ENCODE results near the gene CYTH1.

DNA sequence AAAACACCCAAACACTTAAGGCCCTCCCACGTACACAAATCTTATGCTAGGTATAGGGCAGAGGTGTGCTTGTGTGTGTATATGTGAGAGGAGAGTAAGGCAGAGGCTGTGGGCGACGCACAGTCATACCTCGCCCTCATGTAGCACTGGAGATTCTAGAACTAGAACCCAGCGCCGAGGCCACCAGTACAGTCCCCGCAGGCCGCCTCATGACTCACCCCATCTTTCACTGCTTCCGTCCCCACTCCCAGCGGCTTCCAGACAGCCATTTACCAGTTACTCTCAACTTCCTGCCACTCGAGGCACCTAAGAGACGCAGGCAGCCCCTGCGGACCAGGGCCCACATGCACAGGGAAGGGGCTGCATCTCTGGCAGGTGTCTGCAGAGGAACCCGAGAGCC is 23.2 kb upstream of the CYTH1 start:
- TF ChIP-seq, protein P1, sequence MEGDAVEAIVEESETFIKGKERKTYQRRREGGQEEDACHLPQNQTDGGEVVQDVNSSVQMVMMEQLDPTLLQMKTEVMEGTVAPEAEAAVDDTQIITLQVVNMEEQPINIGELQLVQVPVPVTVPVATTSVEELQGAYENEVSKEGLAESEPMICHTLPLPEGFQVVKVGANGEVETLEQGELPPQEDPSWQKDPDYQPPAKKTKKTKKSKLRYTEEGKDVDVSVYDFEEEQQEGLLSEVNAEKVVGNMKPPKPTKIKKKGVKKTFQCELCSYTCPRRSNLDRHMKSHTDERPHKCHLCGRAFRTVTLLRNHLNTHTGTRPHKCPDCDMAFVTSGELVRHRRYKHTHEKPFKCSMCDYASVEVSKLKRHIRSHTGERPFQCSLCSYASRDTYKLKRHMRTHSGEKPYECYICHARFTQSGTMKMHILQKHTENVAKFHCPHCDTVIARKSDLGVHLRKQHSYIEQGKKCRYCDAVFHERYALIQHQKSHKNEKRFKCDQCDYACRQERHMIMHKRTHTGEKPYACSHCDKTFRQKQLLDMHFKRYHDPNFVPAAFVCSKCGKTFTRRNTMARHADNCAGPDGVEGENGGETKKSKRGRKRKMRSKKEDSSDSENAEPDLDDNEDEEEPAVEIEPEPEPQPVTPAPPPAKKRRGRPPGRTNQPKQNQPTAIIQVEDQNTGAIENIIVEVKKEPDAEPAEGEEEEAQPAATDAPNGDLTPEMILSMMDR (tag by site-specific recombination; IDR thresholded peaks at IDR 0.05), result no peak
- TF ChIP-seq TRIM28 (IDR thresholded peaks at IDR 0.05; ENCODE audit: borderline replicate concordance, low read length), result no peak
- TF ChIP-seq, protein P2, sequence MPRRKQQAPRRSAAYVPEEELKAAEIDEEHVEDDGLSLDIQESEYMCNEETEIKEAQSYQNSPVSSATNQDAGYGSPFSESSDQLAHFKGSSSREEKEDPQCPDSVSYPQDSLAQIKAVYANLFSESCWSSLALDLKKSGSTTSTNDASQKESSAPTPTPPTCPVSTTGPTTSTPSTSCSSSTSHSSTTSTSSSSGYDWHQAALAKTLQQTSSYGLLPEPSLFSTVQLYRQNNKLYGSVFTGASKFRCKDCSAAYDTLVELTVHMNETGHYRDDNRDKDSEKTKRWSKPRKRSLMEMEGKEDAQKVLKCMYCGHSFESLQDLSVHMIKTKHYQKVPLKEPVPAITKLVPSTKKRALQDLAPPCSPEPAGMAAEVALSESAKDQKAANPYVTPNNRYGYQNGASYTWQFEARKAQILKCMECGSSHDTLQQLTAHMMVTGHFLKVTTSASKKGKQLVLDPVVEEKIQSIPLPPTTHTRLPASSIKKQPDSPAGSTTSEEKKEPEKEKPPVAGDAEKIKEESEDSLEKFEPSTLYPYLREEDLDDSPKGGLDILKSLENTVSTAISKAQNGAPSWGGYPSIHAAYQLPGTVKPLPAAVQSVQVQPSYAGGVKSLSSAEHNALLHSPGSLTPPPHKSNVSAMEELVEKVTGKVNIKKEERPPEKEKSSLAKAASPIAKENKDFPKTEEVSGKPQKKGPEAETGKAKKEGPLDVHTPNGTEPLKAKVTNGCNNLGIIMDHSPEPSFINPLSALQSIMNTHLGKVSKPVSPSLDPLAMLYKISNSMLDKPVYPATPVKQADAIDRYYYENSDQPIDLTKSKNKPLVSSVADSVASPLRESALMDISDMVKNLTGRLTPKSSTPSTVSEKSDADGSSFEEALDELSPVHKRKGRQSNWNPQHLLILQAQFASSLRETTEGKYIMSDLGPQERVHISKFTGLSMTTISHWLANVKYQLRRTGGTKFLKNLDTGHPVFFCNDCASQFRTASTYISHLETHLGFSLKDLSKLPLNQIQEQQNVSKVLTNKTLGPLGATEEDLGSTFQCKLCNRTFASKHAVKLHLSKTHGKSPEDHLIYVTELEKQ (tag by site-specific recombination; IDR thresholded peaks at IDR 0.05; ENCODE audit: borderline replicate concordance), result no peak
- TF ChIP-seq ZBTB7A (tag by site-specific recombination; IDR thresholded peaks at IDR 0.05; ENCODE audit: low read depth), result no peak
- no peak for TF ChIP-seq ZNF366 (tag by site-specific recombination; conservative IDR thresholded peaks at IDR 0.05)
- TF ChIP-seq ZBTB8A (tag by site-specific recombination; IDR thresholded peaks at IDR 0.05), result no peak
- TF ChIP-seq YY1 (tag by site-specific recombination; IDR thresholded peaks at IDR 0.05), result no peak
- no peak for TF ChIP-seq ZNF311 (tag by site-specific recombination; IDR thresholded peaks at IDR 0.05; ENCODE audit: borderline replicate concordance)

Data from HEK293 (cell line).